ENCODE measurements around the gene ZNF892.

- TF ChIP-seq POLR2AphosphoS5 (IDR thresholded peaks at IDR 0.05) = no peak
- TF ChIP-seq CTCF (IDR thresholded peaks at IDR 0.05) = no peak
- no peak for TF ChIP-seq POLR2A (IDR thresholded peaks at IDR 0.05)
- TF ChIP-seq EP300 (IDR thresholded peaks at IDR 0.05) = no peak
These were observed 24.9 kb downstream of the ZNF892 start for GRCh38 chr2:95232232-95232631.

Data from gastroesophageal sphincter (tissue), 3 donors.